Brain pericyte (primary cell): ENCODE measurements around the gene SIRT2.
A peak's percentile ranks its signal among the peaks of the same experiment; 100 is the strongest.
"Not testable (repeated sequence)": the region's sequence is repeated elsewhere in the genome, so short reads cannot be mapped to it uniquely, and the experiment has no call there.

ENCODE experiments used
- DNase-seq: peaks from one replicate; pipeline ENCODE4 v3.0.0-alpha.2; 2012; ENCODE audit warnings: low read depth, low spot score

The SIRT2 gene

DNA sequence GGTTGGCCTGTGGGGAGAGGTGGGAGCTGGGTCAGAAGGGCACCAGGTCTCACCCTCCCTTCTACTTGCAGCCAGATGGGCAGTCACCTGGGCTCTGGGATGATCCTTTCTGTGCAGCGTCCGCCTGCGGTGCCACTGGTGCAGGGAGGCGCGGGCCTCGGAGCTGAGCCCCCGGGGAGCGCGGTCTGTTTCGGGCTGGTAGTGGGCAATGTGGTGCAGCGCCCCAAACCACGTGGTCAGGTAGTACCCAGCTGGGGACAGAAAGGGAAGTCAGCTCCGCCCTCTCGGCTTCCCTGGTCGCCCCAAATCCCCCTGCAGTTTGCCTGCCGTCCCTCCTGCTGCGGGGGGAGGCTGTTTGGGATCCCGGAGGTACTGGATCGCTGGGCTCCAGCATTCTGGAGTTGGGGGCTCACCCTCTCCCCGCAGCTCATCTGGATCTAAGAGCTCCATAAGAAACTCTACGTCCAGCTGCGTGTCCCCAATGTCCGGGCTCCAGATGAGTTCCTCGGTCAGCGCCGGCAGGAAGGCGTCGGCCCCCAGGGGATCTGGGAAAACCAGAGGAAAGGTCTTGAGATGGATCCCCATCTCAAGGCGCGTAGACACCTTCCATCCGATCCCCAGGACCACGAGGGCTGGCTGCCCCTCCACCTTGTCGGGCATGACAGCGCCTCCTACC lies 30.1 kb downstream of the SIRT2 start:
- no peak for DNase-seq

- no peak for DNase-seq
Observed at GRCh38 chr19:38868551-38868950, 30.9 kb downstream of the SIRT2 start.

GRCh38 chr19:38867171-38867780 lies 32.1 kb downstream of the SIRT2 start:
- DNase-seq = no peak

GRCh38 chr19:38862321-38863059 lies 36.9 kb downstream of the SIRT2 start:
- DNase-seq = no peak

- no peak for DNase-seq
Observed at GRCh38 chr19:38861368-38861767, 38.0 kb downstream of the SIRT2 start.

- DNase-seq = not testable (repeated sequence)
Observed at GRCh38 chr19:38859631-38860204, 39.7 kb downstream of the SIRT2 start.

DNA sequence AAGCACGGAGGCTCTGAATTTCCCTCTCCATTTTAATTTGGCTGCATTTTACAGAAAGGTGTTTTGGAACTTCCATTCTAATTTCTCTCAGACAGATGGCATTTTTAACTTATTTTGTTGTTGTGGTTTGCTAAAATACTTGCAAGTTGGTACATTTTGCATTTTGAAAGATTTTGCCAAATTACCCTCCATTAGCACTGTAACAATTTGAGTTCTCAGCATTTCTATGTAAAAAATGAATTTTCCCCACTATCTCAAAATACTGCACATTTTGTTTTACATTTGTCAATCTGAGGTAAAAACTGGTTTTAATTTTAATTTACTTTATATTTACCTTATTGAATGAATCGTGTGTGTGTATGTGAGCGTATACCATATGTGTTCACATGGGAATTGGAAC lies 42.6 kb downstream of the SIRT2 start:
- no peak for DNase-seq

DNA sequence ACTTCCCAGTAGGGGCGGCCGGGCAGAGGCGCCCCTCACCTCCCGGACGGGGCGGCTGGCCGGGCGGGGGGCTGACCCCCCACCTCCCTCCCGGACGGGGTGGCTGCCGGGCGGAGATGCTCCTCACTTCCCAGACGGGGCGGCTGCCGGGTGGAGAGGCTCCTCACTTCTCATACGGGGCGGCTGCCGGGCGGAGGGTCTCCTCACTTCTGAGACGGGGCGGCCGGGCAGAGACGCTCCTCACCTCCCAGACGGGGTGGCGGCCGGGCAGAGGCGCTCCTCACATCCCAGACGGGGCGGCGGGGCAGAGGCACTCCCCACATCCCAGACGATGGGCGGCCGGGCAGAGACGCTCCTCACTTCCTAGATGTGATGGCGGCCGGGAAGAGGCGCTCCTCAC lies 43.7 kb downstream of the SIRT2 start:
- not testable (repeated sequence) for DNase-seq

DNA sequence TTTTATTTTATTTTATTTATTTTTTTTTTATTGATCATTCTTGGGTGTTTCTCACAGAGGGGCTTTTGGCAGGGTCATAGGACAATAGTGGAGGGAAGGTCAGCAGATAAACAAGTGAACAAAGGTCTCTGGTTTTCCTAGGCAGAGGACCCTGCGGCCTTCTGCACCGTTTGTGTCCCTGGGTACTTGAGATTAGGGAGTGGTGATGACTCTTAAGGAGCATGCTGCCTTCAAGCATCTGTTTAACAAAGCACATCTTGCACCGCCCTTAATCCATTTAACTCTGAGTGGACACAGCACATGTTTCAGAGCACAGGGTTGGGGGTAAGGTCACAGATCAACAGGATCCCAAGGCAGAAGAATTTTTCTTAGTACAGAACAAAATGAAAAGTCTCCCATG lies 44.5 kb downstream of the SIRT2 start:
- not testable (repeated sequence) for DNase-seq

DNA sequence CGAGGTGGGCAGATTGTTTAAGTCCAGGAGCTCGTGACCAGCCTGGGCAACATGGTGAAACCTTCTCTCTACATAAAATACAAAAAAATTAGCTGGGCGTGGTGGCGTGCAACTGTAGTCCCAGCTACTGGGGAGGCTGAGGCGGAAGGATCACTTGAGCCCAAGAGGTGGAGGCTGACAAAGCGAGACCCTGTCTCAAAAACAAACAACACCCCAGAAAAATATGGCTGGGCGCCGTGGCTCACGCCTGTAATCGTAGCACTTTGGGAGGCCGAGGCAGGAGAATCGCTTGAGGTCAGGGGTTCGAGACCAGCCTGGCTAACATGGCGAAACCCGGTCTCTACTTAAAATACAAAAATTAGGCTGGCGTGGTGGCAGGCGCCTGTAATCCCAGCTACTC lies 46.2 kb downstream of the SIRT2 start:
- DNase-seq = no peak

DNA sequence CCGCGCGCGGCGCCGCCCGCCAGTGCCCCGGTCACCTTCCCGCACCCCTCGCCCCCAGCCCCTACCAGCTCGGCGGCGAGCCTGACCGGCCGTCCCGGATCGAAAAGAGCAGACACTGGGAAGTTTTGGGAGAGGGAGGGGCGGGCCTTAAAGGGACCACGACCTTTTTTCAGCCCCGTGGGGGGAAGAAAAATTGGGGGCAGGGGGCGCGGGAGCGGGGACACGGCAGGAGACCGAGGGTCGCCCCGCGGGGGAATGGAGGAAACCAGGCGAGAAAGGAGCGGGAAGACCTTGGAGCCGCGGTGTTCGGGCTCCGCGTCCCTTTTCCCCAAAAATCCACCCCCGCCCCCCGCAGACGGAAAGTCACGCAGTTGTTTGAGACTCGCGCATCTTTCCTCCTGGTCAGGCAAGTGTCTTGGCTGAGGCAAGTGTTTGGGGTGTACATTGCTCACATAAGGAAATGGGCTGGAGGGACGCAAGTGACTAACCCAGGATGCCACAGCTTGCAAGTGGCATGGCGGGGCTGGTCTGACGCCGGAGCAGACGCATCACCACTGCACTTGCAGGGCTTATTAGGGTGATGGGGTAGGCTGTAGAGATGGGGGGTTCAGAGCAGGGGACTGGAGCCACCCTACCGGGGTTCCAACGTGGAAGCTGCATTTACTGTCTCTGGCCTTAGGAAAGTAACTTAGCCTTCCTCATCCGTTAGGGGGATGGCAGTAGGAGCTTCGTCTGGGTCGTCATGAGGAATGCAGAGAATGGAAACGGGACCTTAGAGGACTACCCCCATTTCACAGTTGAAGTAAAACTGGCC lies 47.0 kb downstream of the SIRT2 start:
- DNase-seq = no peak

- DNase-seq = peak; percentile 48
Observed at GRCh38 chr19:38851622-38852230, 47.7 kb downstream of the SIRT2 start.

DNA sequence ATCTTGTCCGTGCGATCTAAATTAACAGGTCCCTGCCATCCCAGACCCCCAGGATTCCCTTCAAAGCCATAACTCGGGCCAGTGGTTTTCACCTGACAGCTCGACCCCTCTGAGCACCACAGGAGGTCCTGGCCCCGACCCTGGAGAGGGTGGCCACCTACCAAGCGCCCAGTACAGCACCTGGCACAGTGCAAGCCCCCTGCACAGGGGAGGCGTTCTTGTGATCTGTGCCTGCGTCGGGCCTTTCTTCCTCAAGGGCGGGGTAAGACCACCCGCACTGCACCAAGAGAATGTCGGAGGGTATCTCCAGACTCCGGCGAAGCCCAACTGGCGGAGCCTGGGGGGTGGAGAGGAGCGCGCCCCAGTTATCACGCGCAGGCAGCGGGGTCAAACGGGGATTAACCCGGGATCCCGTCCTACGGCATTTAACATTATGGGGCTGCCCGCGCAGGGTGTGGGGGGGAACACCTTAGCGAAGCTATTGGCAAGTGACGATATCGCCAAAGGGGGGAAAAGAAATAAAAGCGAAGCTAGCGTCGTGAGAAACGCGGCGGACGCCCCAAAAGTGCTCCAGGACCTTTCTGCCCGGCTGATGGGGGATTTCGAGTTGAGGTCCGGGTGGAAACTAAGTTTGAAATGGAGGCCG lies 48.3 kb downstream of the SIRT2 start:
- DNase-seq = no peak

GRCh38 chr19:38850436-38850975 lies 48.9 kb downstream of the SIRT2 start:
- no peak for DNase-seq

DNA sequence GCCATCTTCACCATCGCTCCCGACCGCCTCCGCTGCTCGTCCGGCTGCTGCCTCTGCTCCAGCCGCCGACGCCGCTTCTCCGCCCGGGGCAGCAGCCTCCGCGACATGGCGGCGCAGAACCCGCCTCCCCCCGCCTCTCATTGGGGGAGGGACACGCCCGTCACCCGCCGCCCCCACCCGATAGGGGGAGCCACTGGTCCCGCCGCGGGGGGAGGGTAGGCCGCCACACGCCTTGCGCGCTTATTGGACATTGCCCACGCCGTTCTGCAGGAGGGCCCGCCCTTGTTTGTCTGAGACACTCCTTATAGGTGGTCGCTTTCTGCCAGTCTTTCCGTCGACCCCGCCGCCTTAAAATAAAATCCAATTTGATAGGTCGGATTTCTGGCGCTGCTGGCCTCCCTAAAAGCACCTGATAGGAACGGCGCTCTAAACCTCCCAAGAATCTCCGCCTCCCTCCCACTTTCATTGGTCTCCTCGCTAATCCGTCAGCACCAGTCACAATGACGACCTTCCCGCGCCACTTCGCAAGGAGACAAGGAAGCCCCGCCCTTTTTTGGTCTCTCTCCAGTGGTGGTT lies 49.5 kb downstream of the SIRT2 start, which contains the start of gene HNRNPL:
TSS of gene HNRNPL (minus strand) at position 127 of the 576 bp plus-strand sequence. CDS start at position 107, 20 bp downstream.
- peak; percentile 100 for DNase-seq

DNA sequence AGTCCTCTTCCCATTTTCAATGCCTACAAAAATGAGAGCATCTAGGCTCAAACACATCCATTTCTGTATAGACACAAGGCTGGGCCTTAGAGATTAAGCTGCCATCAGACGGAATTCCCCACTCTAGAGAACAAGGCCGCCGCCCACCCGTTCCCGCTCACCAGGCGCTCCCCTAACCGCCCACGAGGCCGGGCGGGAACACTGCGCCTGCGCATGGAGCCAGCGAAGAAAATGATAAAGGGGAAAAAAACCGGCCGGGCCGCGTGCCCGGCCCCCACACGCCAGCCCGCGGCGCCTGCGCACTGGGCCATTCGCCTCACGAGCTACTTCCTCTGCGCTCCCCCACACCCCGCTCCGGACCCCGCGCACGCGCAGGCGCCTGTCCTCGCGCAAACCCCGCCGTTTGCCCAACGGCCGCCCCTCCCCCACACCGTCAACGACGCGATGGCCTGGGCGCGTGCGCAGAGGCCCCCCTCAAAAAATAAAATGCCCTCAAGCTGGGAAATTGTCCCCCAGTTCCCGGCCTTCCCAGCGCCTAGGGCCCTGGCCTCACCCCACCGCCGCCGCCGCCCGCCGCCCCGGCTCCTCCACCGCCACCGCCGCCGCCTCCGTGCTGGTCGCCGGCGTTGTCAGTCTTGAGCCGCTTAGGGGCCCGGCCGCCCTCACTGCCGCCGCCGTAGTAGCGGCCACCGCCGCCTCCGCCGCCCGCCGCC lies 50.1 kb downstream of the SIRT2 start:
- DNase-seq = peak; percentile 73

- DNase-seq = no peak
Observed at GRCh38 chr19:38848299-38849146, 50.9 kb downstream of the SIRT2 start.

GRCh38 chr19:38846097-38846496 lies 53.3 kb downstream of the SIRT2 start:
- no peak for DNase-seq
